Activated CD4-positive, alpha-beta T cell treated with anti-CD3 and anti-CD28 coated beads, Interleukin-2, amount 50 U/mL, for 4 hours (primary cell): ENCODE results near the gene NOS1AP.

Source experiments
- DNase-seq, 2 experiments: peaks; one replicate each; pipeline ENCODE4 v3.0.0-alpha.2; 2020

The NOS1AP gene

GRCh38 chr1:162138599-162139181 is 69.2 kb downstream of the NOS1AP start:
- DNase-seq, result no peak

GRCh38 chr1:162139211-162139610 is 69.7 kb downstream of the NOS1AP start:
- no peak for DNase-seq

- DNase-seq, result no peak
Measured at GRCh38 chr1:162141281-162142054, 72.0 kb downstream of the NOS1AP start.

GRCh38 chr1:162142968-162143367 is 73.5 kb downstream of the NOS1AP start:
- no peak for DNase-seq

GRCh38 chr1:162144268-162144667 is 74.8 kb downstream of the NOS1AP start:
- no peak for DNase-seq

GRCh38 chr1:162144853-162145252 is 75.4 kb downstream of the NOS1AP start:
- no peak for DNase-seq

GRCh38 chr1:162145280-162145965 is 75.9 kb downstream of the NOS1AP start:
- DNase-seq, result no peak

GRCh38 chr1:162145966-162146696 is 76.6 kb downstream of the NOS1AP start:
- no peak for DNase-seq

- no peak for DNase-seq
Measured at GRCh38 chr1:162147760-162148159, 78.3 kb downstream of the NOS1AP start.

GRCh38 chr1:162150112-162150511 is 80.6 kb downstream of the NOS1AP start:
- DNase-seq, result no peak

- DNase-seq, result no peak
Measured at GRCh38 chr1:162151900-162152829, 82.7 kb downstream of the NOS1AP start.

GRCh38 chr1:162153374-162153773 is 83.9 kb downstream of the NOS1AP start:
- no peak for DNase-seq

GRCh38 chr1:162157469-162157868 is 88.0 kb downstream of the NOS1AP start:
- DNase-seq, result no peak

GRCh38 chr1:162158624-162159271 is 89.3 kb downstream of the NOS1AP start:
- DNase-seq, result no peak

- no peak for DNase-seq
Measured at GRCh38 chr1:162159515-162159914, 90.0 kb downstream of the NOS1AP start.

- no peak for DNase-seq
Measured at GRCh38 chr1:162161916-162162550, 92.5 kb downstream of the NOS1AP start.

GRCh38 chr1:162165528-162165927 is 96.0 kb downstream of the NOS1AP start:
- no peak for DNase-seq

- DNase-seq, result no peak
Measured at GRCh38 chr1:162166917-162167615, 97.6 kb downstream of the NOS1AP start.

- DNase-seq, result no peak
Measured at GRCh38 chr1:162168261-162168660, 98.8 kb downstream of the NOS1AP start.

- no peak for DNase-seq
Measured at GRCh38 chr1:162169031-162169790, 99.7 kb downstream of the NOS1AP start.
